TTC549 (cell line): ENCODE results near the gene TROAP.
"Not testable (repeated sequence)": the region's sequence is repeated elsewhere in the genome, so short reads cannot be mapped to it uniquely, and the experiment has no call there.

Source experiments
- FAIRE-seq: peaks from 2 replicates; lab custom pipeline; 2012; peaks lifted over from hg19 to GRCh38; lab: Jason Lieb, UNC

TROAP gene

GRCh38 chr12:49322708-49323523 lies at the start of gene TROAP:
TSS of gene TROAP (plus strand) at chr12:49323255. CDS start at chr12:49323609, 354 bp downstream.
- FAIRE-seq, result peak; percentile 96

- FAIRE-seq, result no peak
These were observed 49.2 kb upstream of the TROAP start for GRCh38 chr12:49273726-49274395.

GRCh38 chr12:49274396-49275069 lies 48.5 kb upstream of the TROAP start:
- FAIRE-seq, result no peak

GRCh38 chr12:49276304-49277290 lies 46.5 kb upstream of the TROAP start:
- FAIRE-seq, result no peak

GRCh38 chr12:49277466-49277865 lies 45.6 kb upstream of the TROAP start:
- no peak for FAIRE-seq

GRCh38 chr12:49279706-49280159 lies 43.3 kb upstream of the TROAP start:
- no peak for FAIRE-seq

- FAIRE-seq, result not testable (repeated sequence)
These were observed 42.5 kb upstream of the TROAP start for GRCh38 chr12:49280545-49280944.

- no peak for FAIRE-seq
These were observed 40.8 kb upstream of the TROAP start for GRCh38 chr12:49282302-49282701.

GRCh38 chr12:49282740-49283375 lies 40.2 kb upstream of the TROAP start:
- FAIRE-seq, result not testable (repeated sequence)

- FAIRE-seq, result no peak
These were observed 39.3 kb upstream of the TROAP start for GRCh38 chr12:49283541-49284429.

- FAIRE-seq, result no peak
These were observed 38.4 kb upstream of the TROAP start for GRCh38 chr12:49284672-49285071.

- FAIRE-seq, result no peak
These were observed 35.2 kb upstream of the TROAP start for GRCh38 chr12:49287876-49288275.

- FAIRE-seq, result peak; percentile 84
These were observed 34.6 kb upstream of the TROAP start for GRCh38 chr12:49288412-49288853.

- no peak for FAIRE-seq
These were observed 34.0 kb upstream of the TROAP start for GRCh38 chr12:49288922-49289555.

- FAIRE-seq, result no peak
These were observed 30.4 kb upstream of the TROAP start for GRCh38 chr12:49292729-49293055.

- FAIRE-seq, result no peak
These were observed 29.7 kb upstream of the TROAP start for GRCh38 chr12:49293056-49293956.

- FAIRE-seq, result no peak
These were observed 28.8 kb upstream of the TROAP start for GRCh38 chr12:49294086-49294803.

GRCh38 chr12:49294804-49295081 lies 28.3 kb upstream of the TROAP start:
- no peak for FAIRE-seq
